ENCODE measurements around the gene STX11.

DNA sequence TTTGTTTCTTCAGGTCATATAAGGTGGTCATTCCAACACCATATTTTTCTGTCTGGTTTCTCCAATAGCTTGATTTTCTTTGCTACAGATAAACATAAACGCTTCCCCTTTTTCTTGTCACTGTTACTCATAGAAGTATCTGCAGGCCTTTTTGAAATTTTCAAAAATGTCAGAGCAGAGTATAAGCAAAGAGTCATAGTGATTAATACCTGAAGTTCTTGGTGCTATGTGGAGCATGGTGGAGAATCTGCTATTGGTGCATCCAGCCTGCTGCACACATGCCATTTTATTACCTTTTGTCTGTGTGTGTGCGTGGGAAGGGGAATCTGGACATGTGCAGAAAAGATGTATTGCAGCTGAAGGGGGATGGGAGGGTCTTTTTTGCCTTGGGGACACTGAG, 19.7 kb downstream of the STX11 start:
- TF ChIP-seq GATA2 (IDR thresholded peaks at IDR 0.05; ENCODE audit: low read depth, low read length) (no peak), GATA3 (IDR thresholded peaks at IDR 0.05; ENCODE audit: low read depth, low read length) (no peak)
